Liver (tissue), 3 donors: ENCODE results near the gene BTG2.

Source experiments
- GABPA ChIP-seq, 2 donors: IDR thresholded peaks in 1 of 2; conservative IDR thresholded peaks in 1 of 2; 2 replicates each; pipeline ENCODE4 v1.6.1; 2016; ENCODE audit warnings: antibody characterized with exemption in 2 of 2, mild to moderate bottlenecking in 1 of 2, moderate library complexity in 1 of 2
- TAF1 ChIP-seq: conservative IDR thresholded peaks from 2 replicates; pipeline ENCODE4 v1.6.1; 2016; ENCODE audit warnings: antibody characterized with exemption, mild to moderate bottlenecking
- YY1 ChIP-seq: IDR thresholded peaks from 2 replicates; pipeline ENCODE4 v1.6.1; 2016; ENCODE audit warnings: antibody characterized with exemption, mild to moderate bottlenecking
- TF ChIP-seq, protein P1 (sequence below): fragments of 150-350 bp; IDR thresholded peaks from 2 replicates; pipeline ENCODE4 v1.5.1; 2017; ENCODE audit warnings: improper control_type of control experiment, low read depth, low read length; ENCODE audit not compliant: missing input control
- TF ChIP-seq, protein P2 (sequence below): IDR thresholded peaks from 2 replicates; pipeline ENCODE4 v1.6.1; 2016; ENCODE audit warnings: antibody characterized with exemption, mild to moderate bottlenecking
- donor health status: healthy.
- donor health status: healthy.

DNA sequence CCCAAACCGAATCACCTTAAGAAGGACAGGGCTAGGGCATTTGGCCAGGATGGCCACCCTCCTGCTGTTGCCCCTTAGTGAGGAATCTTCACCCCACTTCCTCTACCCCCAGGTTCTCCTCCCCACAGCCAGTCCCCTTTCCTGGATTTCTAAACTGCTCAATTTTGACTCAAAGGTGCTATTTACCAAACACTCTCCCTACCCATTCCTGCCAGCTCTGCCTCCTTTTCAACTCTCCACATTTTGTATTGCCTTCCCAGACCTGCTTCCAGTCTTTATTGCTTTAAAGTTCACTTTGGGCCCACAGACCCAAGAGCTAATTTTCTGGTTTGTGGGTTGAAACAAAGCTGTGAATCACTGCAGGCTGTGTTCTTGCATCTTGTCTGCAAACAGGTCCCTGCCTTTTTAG is 3.6 kb downstream of the BTG2 start:
- TF ChIP-seq, protein P1, sequence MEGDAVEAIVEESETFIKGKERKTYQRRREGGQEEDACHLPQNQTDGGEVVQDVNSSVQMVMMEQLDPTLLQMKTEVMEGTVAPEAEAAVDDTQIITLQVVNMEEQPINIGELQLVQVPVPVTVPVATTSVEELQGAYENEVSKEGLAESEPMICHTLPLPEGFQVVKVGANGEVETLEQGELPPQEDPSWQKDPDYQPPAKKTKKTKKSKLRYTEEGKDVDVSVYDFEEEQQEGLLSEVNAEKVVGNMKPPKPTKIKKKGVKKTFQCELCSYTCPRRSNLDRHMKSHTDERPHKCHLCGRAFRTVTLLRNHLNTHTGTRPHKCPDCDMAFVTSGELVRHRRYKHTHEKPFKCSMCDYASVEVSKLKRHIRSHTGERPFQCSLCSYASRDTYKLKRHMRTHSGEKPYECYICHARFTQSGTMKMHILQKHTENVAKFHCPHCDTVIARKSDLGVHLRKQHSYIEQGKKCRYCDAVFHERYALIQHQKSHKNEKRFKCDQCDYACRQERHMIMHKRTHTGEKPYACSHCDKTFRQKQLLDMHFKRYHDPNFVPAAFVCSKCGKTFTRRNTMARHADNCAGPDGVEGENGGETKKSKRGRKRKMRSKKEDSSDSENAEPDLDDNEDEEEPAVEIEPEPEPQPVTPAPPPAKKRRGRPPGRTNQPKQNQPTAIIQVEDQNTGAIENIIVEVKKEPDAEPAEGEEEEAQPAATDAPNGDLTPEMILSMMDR = no peak
- no peak for TF ChIP-seq YY1
- TF ChIP-seq GABPA (IDR thresholded peaks at IDR 0.05 in 1 of 2, conservative IDR thresholded peaks at IDR 0.05 in 1 of 2) = no peak
- no peak for TF ChIP-seq TAF1
- TF ChIP-seq, protein P2, sequence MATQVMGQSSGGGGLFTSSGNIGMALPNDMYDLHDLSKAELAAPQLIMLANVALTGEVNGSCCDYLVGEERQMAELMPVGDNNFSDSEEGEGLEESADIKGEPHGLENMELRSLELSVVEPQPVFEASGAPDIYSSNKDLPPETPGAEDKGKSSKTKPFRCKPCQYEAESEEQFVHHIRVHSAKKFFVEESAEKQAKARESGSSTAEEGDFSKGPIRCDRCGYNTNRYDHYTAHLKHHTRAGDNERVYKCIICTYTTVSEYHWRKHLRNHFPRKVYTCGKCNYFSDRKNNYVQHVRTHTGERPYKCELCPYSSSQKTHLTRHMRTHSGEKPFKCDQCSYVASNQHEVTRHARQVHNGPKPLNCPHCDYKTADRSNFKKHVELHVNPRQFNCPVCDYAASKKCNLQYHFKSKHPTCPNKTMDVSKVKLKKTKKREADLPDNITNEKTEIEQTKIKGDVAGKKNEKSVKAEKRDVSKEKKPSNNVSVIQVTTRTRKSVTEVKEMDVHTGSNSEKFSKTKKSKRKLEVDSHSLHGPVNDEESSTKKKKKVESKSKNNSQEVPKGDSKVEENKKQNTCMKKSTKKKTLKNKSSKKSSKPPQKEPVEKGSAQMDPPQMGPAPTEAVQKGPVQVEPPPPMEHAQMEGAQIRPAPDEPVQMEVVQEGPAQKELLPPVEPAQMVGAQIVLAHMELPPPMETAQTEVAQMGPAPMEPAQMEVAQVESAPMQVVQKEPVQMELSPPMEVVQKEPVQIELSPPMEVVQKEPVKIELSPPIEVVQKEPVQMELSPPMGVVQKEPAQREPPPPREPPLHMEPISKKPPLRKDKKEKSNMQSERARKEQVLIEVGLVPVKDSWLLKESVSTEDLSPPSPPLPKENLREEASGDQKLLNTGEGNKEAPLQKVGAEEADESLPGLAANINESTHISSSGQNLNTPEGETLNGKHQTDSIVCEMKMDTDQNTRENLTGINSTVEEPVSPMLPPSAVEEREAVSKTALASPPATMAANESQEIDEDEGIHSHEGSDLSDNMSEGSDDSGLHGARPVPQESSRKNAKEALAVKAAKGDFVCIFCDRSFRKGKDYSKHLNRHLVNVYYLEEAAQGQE = no peak
